Nephron progenitor cell (in vitro differentiated cells): ENCODE data around the gene ABTB2.

Experiments used
- DNase-seq: peaks from one replicate; pipeline ENCODE4 v3.0.0; 2021
- H3K27ac Mint-ChIP-seq: 2 replicates; pipeline ENCODE4 v1.8.0; 2021; ENCODE audit warnings: mild to moderate bottlenecking, moderate library complexity, mixed read lengths
- H3K27me3 Mint-ChIP-seq: 2 replicates; pipeline ENCODE4 v1.8.0; 2021; ENCODE audit warnings: mild to moderate bottlenecking, low read depth, mixed read lengths; ENCODE audit not compliant: poor library complexity
- H3K36me3 Mint-ChIP-seq: 2 replicates; pipeline ENCODE4 v1.8.0; 2021; ENCODE audit warnings: low read depth, mixed read lengths
- H3K4me1 Mint-ChIP-seq: 2 replicates; pipeline ENCODE4 v1.8.0; 2021; ENCODE audit warnings: mixed read lengths
- H3K4me3 Mint-ChIP-seq: 2 replicates; pipeline ENCODE4 v1.8.0; 2021; ENCODE audit warnings: mild to moderate bottlenecking, moderate library complexity, mixed read lengths
- H3K9me3 Mint-ChIP-seq: 2 replicates; pipeline ENCODE4 v1.8.0; 2021; ENCODE audit warnings: mild to moderate bottlenecking, moderate library complexity, mixed read lengths
- TF ChIP-seq, protein P1 (sequence below): fragments of 200-600 bp; sonication (generic); IDR thresholded peaks from 2 replicates; pipeline ENCODE4 v1.5.0; 2021; ENCODE audit warnings: antibody characterized with exemption

ABTB2 gene

DNA sequence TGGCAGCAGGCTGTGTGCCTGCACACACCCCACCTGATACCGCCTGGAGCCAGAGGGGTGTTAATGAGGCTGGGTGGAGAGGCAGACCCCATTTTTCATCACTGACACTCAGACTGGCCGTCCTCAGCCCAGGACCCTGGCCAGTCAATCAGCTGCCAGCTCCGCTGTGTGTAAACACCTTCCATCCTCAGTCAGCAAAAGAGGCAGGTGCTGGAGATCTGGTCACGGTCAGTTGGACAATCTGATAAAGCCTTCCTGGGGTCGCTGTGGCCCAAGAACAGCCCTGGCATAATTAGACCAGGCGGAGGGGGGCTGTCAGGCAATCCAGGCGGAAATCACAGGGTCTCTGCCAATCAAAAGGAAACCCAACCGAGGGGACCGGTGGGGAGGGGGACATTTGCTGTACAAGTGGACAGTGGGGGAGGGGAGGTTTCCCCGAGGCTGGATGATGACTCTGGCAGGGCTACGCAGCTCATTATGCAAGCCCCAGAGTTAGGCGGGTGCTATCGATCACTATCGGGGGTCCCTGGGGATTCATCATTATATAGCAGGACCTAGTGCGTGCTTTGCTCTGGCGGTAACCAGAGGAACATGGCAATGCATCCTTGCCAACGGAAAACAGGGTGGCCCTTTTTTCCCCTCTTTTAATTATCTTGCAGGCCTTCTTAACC lies 72.9 kb downstream of the ABTB2 start:
- no peak overlapping the region for H3K4me3 Mint-ChIP-seq

GRCh38 chr11:34284156-34284555 lies 73.7 kb downstream of the ABTB2 start:
- H3K27me3 Mint-ChIP-seq: peaks cover 28% of the 10 kb centered on the region
- DNase-seq: no peak
- peaks cover 3% of the 10 kb centered on the region for H3K9me3 Mint-ChIP-seq
- no peaks in the 10 kb centered on the region for H3K36me3 Mint-ChIP-seq
- TF ChIP-seq, protein P1, sequence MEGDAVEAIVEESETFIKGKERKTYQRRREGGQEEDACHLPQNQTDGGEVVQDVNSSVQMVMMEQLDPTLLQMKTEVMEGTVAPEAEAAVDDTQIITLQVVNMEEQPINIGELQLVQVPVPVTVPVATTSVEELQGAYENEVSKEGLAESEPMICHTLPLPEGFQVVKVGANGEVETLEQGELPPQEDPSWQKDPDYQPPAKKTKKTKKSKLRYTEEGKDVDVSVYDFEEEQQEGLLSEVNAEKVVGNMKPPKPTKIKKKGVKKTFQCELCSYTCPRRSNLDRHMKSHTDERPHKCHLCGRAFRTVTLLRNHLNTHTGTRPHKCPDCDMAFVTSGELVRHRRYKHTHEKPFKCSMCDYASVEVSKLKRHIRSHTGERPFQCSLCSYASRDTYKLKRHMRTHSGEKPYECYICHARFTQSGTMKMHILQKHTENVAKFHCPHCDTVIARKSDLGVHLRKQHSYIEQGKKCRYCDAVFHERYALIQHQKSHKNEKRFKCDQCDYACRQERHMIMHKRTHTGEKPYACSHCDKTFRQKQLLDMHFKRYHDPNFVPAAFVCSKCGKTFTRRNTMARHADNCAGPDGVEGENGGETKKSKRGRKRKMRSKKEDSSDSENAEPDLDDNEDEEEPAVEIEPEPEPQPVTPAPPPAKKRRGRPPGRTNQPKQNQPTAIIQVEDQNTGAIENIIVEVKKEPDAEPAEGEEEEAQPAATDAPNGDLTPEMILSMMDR: no peak
- no peak overlapping the region for H3K4me3 Mint-ChIP-seq
- H3K27ac Mint-ChIP-seq: no peak overlapping the region
- peaks cover 58% of the 10 kb centered on the region for H3K4me1 Mint-ChIP-seq

More for the DNA sequence above, 72.9 kb downstream of the ABTB2 start:
- peaks cover 66% of the 10 kb centered on the region for H3K4me1 Mint-ChIP-seq
- H3K27me3 Mint-ChIP-seq: peaks cover 23% of the 10 kb centered on the region
- no peak overlapping the region for H3K27ac Mint-ChIP-seq
- H3K9me3 Mint-ChIP-seq: peaks cover 3% of the 10 kb centered on the region
- DNase-seq: peak; percentile 19
- no peaks in the 10 kb centered on the region for H3K36me3 Mint-ChIP-seq
- TF ChIP-seq, protein P1: no peak

- Mint-ChIP-seq H3K27ac (no peak overlapping the region), H3K4me3 (no peak overlapping the region), H3K36me3 (no peaks in the 10 kb centered on the region), H3K9me3 (no peaks in the 10 kb centered on the region), H3K4me1 (peaks cover 29% of the 10 kb centered on the region), H3K27me3 (peaks cover 37% of the 10 kb centered on the region)
- TF ChIP-seq, protein P1: no peak
- no peak for DNase-seq
Measured at GRCh38 chr11:34280945-34281872, 76.6 kb downstream of the ABTB2 start.

GRCh38 chr11:34278693-34279297 lies 79.0 kb downstream of the ABTB2 start:
- H3K4me1 Mint-ChIP-seq: peaks cover 10% of the 10 kb centered on the region
- no peak overlapping the region for H3K4me3 Mint-ChIP-seq
- no peaks in the 10 kb centered on the region for H3K9me3 Mint-ChIP-seq
- H3K27ac Mint-ChIP-seq: no peak overlapping the region
- TF ChIP-seq, protein P1: no peak
- no peaks in the 10 kb centered on the region for H3K36me3 Mint-ChIP-seq
- no peak for DNase-seq
- peaks cover 43% of the 10 kb centered on the region for H3K27me3 Mint-ChIP-seq

DNA sequence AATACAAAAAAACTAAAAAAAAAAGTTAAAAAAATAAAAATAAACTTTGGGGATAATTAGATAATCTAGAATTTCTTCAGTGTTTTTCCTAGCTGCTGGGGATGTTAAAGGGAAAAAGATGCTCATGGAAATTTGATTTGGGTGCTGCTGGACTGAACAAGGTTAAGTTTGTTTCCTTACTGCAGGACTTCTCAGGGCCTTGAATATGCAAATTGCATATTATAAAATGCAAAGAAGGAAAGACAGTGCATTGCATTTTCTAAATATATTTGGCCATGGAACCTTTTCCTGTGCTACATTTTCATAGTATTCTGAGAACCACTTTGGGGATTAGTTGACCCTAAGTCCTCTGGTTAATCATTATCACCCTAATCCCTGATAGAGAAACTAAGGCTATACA lies 79.6 kb downstream of the ABTB2 start:
- Mint-ChIP-seq H3K27me3 (peaks cover 49% of the 10 kb centered on the region), H3K9me3 (no peaks in the 10 kb centered on the region), H3K27ac (no peak overlapping the region), H3K4me3 (no peak overlapping the region), H3K36me3 (no peaks in the 10 kb centered on the region), H3K4me1 (peaks cover 11% of the 10 kb centered on the region)
- TF ChIP-seq, protein P1: no peak
- no peak for DNase-seq
